Neuron (in vitro differentiated cells): ENCODE data around the gene C16orf78.

Experiments
- H2AFZ ChIP-seq: one replicate; pipeline ENCODE4 v1.6.1; 2013; ENCODE audit warnings: low read depth, mild to moderate bottlenecking, inconsistent platforms, low read length, moderate library complexity
- H3K27me3 ChIP-seq: one replicate; pipeline ENCODE4 v1.6.1; 2013; ENCODE audit warnings: low read length; ENCODE audit not compliant: insufficient read depth
- H3K36me3 ChIP-seq: one replicate; pipeline ENCODE4 v1.6.1; 2013; ENCODE audit warnings: low read length; ENCODE audit not compliant: insufficient read depth
- H3K4me1 ChIP-seq: one replicate; pipeline ENCODE4 v1.6.1; 2013; ENCODE audit warnings: low read length; ENCODE audit not compliant: insufficient read depth
- H3K4me3 ChIP-seq: 2 replicates; pipeline ENCODE4 v1.5.1; 2013; ENCODE audit warnings: mild to moderate bottlenecking, low read length, moderate library complexity
- H3K9me3 ChIP-seq: one replicate; pipeline ENCODE4 v1.6.1; 2013; ENCODE audit warnings: low read length

The C16orf78 gene

GRCh38 chr16:49373504-49373903 is at the start of gene C16orf78:
C16orf78 (plus strand) TSS chr16:49373804; CDS start chr16:49373940, 136 bp downstream.
- Histone ChIP-seq H3K27me3 (peaks cover 12% of the 10 kb centered on the region), H3K4me1 (no peaks in the 10 kb centered on the region), H3K4me3 (no peak within 1 kb of the TSS), H3K36me3 (no peaks in the 10 kb centered on the region), H2AFZ (no peak within 1 kb of the TSS), H3K9me3 (no peaks in the 10 kb centered on the region)

GRCh38 chr16:49324703-49325102 is 48.9 kb upstream of the C16orf78 start:
- Histone ChIP-seq H3K4me3 (no peak overlapping the region), H3K27me3 (peaks cover 5% of the 10 kb centered on the region), H3K36me3 (no peaks in the 10 kb centered on the region), H2AFZ (no peak overlapping the region), H3K4me1 (no peaks in the 10 kb centered on the region), H3K9me3 (no peaks in the 10 kb centered on the region)

- Histone ChIP-seq H2AFZ (no peak overlapping the region), H3K9me3 (no peaks in the 10 kb centered on the region), H3K36me3 (no peaks in the 10 kb centered on the region), H3K4me3 (no peak overlapping the region), H3K4me1 (no peaks in the 10 kb centered on the region), H3K27me3 (peaks cover 5% of the 10 kb centered on the region)
These were observed 46.1 kb upstream of the C16orf78 start for GRCh38 chr16:49327466-49327865.

- Histone ChIP-seq H3K9me3 (no peaks in the 10 kb centered on the region), H3K4me1 (no peaks in the 10 kb centered on the region), H3K4me3 (no peak overlapping the region), H3K36me3 (no peaks in the 10 kb centered on the region), H2AFZ (no peak overlapping the region), H3K27me3 (peaks cover 5% of the 10 kb centered on the region)
These were observed 45.3 kb upstream of the C16orf78 start for GRCh38 chr16:49328325-49328724.

- Histone ChIP-seq H3K27me3 (no peaks in the 10 kb centered on the region), H3K36me3 (no peaks in the 10 kb centered on the region), H3K9me3 (no peaks in the 10 kb centered on the region), H2AFZ (no peak overlapping the region), H3K4me3 (no peak overlapping the region), H3K4me1 (no peaks in the 10 kb centered on the region)
These were observed 42.9 kb upstream of the C16orf78 start for GRCh38 chr16:49330562-49331201.

- H2AFZ ChIP-seq = no peak overlapping the region
- H3K36me3 ChIP-seq = no peaks in the 10 kb centered on the region
- H3K4me3 ChIP-seq = no peak overlapping the region
- no peaks in the 10 kb centered on the region for H3K9me3 ChIP-seq
- H3K4me1 ChIP-seq = no peaks in the 10 kb centered on the region
- no peaks in the 10 kb centered on the region for H3K27me3 ChIP-seq
These were observed 40.9 kb upstream of the C16orf78 start for GRCh38 chr16:49332589-49333258.

GRCh38 chr16:49333259-49333597 is 40.4 kb upstream of the C16orf78 start:
- Histone ChIP-seq H3K36me3 (no peaks in the 10 kb centered on the region), H3K4me1 (no peaks in the 10 kb centered on the region), H3K9me3 (no peaks in the 10 kb centered on the region), H3K27me3 (no peaks in the 10 kb centered on the region), H3K4me3 (no peak overlapping the region), H2AFZ (no peak overlapping the region)

- Histone ChIP-seq H3K27me3 (no peaks in the 10 kb centered on the region), H3K4me1 (no peaks in the 10 kb centered on the region), H3K36me3 (no peaks in the 10 kb centered on the region), H3K9me3 (no peaks in the 10 kb centered on the region), H2AFZ (no peak overlapping the region), H3K4me3 (no peak overlapping the region)
These were observed 37.8 kb upstream of the C16orf78 start for GRCh38 chr16:49335828-49336227.

- Histone ChIP-seq H3K27me3 (no peaks in the 10 kb centered on the region), H3K36me3 (no peaks in the 10 kb centered on the region), H3K9me3 (no peaks in the 10 kb centered on the region), H2AFZ (no peak overlapping the region), H3K4me1 (no peaks in the 10 kb centered on the region), H3K4me3 (no peak overlapping the region)
These were observed 37.0 kb upstream of the C16orf78 start for GRCh38 chr16:49336581-49336980.

- H3K4me3 ChIP-seq = no peak overlapping the region
- no peaks in the 10 kb centered on the region for H3K27me3 ChIP-seq
- H3K4me1 ChIP-seq = no peaks in the 10 kb centered on the region
- no peaks in the 10 kb centered on the region for H3K9me3 ChIP-seq
- no peaks in the 10 kb centered on the region for H3K36me3 ChIP-seq
- H2AFZ ChIP-seq = no peak overlapping the region
These were observed 35.7 kb upstream of the C16orf78 start for GRCh38 chr16:49337814-49338350.

- H3K36me3 ChIP-seq = no peaks in the 10 kb centered on the region
These were observed 34.9 kb upstream of the C16orf78 start for GRCh38 chr16:49338611-49339265.

GRCh38 chr16:49340466-49340865 is 33.1 kb upstream of the C16orf78 start:
- Histone ChIP-seq H3K27me3 (no peaks in the 10 kb centered on the region), H3K9me3 (no peaks in the 10 kb centered on the region), H3K4me1 (no peaks in the 10 kb centered on the region), H2AFZ (no peak overlapping the region), H3K36me3 (no peaks in the 10 kb centered on the region), H3K4me3 (no peak overlapping the region)

More at GRCh38 chr16:49338611-49339265, 34.9 kb upstream of the C16orf78 start:
- Histone ChIP-seq H2AFZ (no peak overlapping the region), H3K9me3 (no peaks in the 10 kb centered on the region), H3K4me3 (no peak overlapping the region), H3K4me1 (no peaks in the 10 kb centered on the region), H3K27me3 (no peaks in the 10 kb centered on the region)

GRCh38 chr16:49341706-49342105 is 31.9 kb upstream of the C16orf78 start:
- Histone ChIP-seq H2AFZ (no peak overlapping the region), H3K36me3 (no peaks in the 10 kb centered on the region), H3K9me3 (no peaks in the 10 kb centered on the region), H3K4me3 (no peak overlapping the region), H3K27me3 (no peaks in the 10 kb centered on the region), H3K4me1 (no peaks in the 10 kb centered on the region)
